Right lobe of liver (tissue), 4 donors: ENCODE results near the gene HBG1.

Source experiments
- POLR2A ChIP-seq: fragments of 450-650 bp; IDR thresholded peaks from one replicate; pipeline ENCODE4 v1.6.1; 2017; ENCODE audit warnings: antibody characterized with exemption, mild to moderate bottlenecking
- TF ChIP-seq, protein P1 (sequence below), 4 donors: fragments of 200-600 bp in 3 of 4; fragments of 450-650 bp in 1 of 4; IDR thresholded peaks; one replicate each; pipeline versions ENCODE4 v1.5.1 to v1.8.0; 2016 to 2022; ENCODE audit warnings: antibody characterized with exemption in 4 of 4, mild to moderate bottlenecking in 2 of 4
- donor health status: DM: no; HTN: no; CAD: no.
- donor health status: DM: no; HTN: no; CAD: no.
- donor health status: DM: no; HTN: yes; CAD: no.

DNA sequence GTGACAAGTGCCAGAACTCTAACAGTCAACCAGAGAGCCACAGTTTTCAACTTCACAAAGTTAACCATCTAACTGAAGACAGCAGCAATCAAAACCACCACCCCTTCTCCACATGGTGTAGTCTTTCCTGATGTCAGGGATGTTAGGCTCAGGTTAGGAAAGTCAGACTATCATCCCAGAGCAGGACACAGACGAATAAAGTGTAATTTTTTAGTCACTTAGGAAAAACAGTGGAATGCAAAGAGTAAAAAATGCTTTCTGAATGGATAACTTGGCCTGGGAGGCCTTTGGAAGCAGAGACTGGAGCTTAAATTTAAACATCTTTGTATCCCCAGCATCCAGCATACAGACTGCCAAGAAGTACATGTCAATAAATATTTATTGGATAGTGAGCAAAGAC lies 36.7 kb upstream of the HBG1 start:
- TF ChIP-seq, protein P1, sequence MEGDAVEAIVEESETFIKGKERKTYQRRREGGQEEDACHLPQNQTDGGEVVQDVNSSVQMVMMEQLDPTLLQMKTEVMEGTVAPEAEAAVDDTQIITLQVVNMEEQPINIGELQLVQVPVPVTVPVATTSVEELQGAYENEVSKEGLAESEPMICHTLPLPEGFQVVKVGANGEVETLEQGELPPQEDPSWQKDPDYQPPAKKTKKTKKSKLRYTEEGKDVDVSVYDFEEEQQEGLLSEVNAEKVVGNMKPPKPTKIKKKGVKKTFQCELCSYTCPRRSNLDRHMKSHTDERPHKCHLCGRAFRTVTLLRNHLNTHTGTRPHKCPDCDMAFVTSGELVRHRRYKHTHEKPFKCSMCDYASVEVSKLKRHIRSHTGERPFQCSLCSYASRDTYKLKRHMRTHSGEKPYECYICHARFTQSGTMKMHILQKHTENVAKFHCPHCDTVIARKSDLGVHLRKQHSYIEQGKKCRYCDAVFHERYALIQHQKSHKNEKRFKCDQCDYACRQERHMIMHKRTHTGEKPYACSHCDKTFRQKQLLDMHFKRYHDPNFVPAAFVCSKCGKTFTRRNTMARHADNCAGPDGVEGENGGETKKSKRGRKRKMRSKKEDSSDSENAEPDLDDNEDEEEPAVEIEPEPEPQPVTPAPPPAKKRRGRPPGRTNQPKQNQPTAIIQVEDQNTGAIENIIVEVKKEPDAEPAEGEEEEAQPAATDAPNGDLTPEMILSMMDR (IDR thresholded peaks at IDR 0.05) = no peak
- no peak for TF ChIP-seq POLR2A
